Stimulated activated naive CD8-positive, alpha-beta T cell treated with anti-CD3 and anti-CD28 coated beads, Interleukin-15, amount 100 ng/mL, for 72 hours (primary cell): ENCODE data around the gene NAGS.
"Not testable (repeated sequence)": the region's sequence is repeated elsewhere in the genome, so short reads cannot be mapped to it uniquely, and the experiment has no call there.

Experiments used
- ATAC-seq: fragments of 150-1000 bp; cut with Tn5 transposase; 2 replicates; pipeline ENCODE4 v1.10.0; 2021; ENCODE audit warnings: mild to moderate bottlenecking, moderate library complexity
- DNase-seq, 2 donors: peaks; one replicate each; pipeline ENCODE4 v3.0.0; 2021 to 2022
- H3K27ac Mint-ChIP-seq, 2 donors: one replicate each; pipeline ENCODE4 v1.8.0; 2022; ENCODE audit warnings: mild to moderate bottlenecking in 2 of 2, mixed read lengths in 2 of 2, moderate library complexity in 2 of 2
- H3K27me3 Mint-ChIP-seq: one replicate; pipeline ENCODE4 v1.8.0; 2022; ENCODE audit warnings: mixed read lengths
- H3K4me1 Mint-ChIP-seq: one replicate; pipeline ENCODE4 v1.8.0; 2022; ENCODE audit warnings: mild to moderate bottlenecking, mixed read lengths
- H3K4me3 Mint-ChIP-seq, 2 donors: one replicate each; pipeline ENCODE4 v1.8.0; 2022; ENCODE audit warnings: mild to moderate bottlenecking in 2 of 2, mixed read lengths in 2 of 2, moderate library complexity in 1 of 2
- H3K9me3 Mint-ChIP-seq, 2 donors: one replicate each; pipeline ENCODE4 v1.8.0; 2022; ENCODE audit warnings: mixed read lengths in 2 of 2

The NAGS gene

DNA sequence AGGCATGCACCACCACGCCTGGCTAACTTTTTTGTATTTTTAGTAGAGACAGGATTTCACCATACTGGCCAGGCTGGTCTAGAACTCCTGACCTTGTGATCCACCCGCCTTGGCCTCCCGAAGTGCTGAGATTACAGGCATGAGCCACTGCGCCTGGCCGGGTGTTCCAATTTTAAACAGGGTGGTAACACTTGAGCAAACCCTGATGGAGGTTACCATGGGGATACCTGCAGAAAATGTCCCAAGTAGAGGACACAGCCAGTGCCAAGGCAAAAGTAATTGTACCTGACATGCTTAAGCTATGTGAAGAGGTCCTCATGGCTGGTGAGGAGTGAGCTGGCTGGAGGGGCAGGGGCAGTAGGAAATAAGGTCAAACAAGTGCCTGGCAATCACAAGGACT is 7.2 kb upstream of the NAGS start:
- H3K4me1 Mint-ChIP-seq = peaks cover 13% of the 10 kb centered on the region
- H3K27ac Mint-ChIP-seq, H3K9me3 Mint-ChIP-seq, H3K4me3 Mint-ChIP-seq, H3K27me3 Mint-ChIP-seq, ATAC-seq, DNase-seq: not testable (repeated sequence)

- ATAC-seq = no peak
- no peak for DNase-seq
- Mint-ChIP-seq H3K27me3 (no peaks in the 10 kb centered on the region), H3K4me1 (peaks cover 13% of the 10 kb centered on the region), H3K27ac (peak overlapping the region; percentile 1 to 49), H3K4me3 (no peak overlapping the region), H3K9me3 (no peaks in the 10 kb centered on the region)
Observed at GRCh38 chr17:43998552-43998951, 5.9 kb upstream of the NAGS start.

- Mint-ChIP-seq H3K27ac (peak overlapping the region in 1 of 2 donors; percentile 49), H3K27me3 (peaks cover 3% of the 10 kb centered on the region), H3K4me1 (peaks cover 14% of the 10 kb centered on the region), H3K9me3 (no peaks in the 10 kb centered on the region), H3K4me3 (no peak overlapping the region)
- ATAC-seq (no peak), DNase-seq (no peak)
Observed at GRCh38 chr17:43999024-43999423, 5.4 kb upstream of the NAGS start.

GRCh38 chr17:44000141-44000860 is 4.1 kb upstream of the NAGS start:
- Mint-ChIP-seq H3K27ac (no peak overlapping the region), H3K27me3 (peaks cover 16% of the 10 kb centered on the region), H3K4me1 (peaks cover 20% of the 10 kb centered on the region), H3K9me3 (no peaks in the 10 kb centered on the region), H3K4me3 (no peak overlapping the region)
- DNase-seq (no peak), ATAC-seq (no peak)

GRCh38 chr17:44000871-44001460 is 3.5 kb upstream of the NAGS start:
- no peaks in the 10 kb centered on the region for H3K9me3 Mint-ChIP-seq
- H3K4me1 Mint-ChIP-seq = peaks cover 25% of the 10 kb centered on the region
- peak overlapping the region in 1 of 2 donors; percentile 86 for H3K27ac Mint-ChIP-seq
- DNase-seq (no peak), ATAC-seq (no peak)
- H3K27me3 Mint-ChIP-seq = peaks cover 22% of the 10 kb centered on the region
- H3K4me3 Mint-ChIP-seq = no peak overlapping the region

GRCh38 chr17:44001461-44001920 is 2.9 kb upstream of the NAGS start:
- DNase-seq (no peak), ATAC-seq (no peak)
- no peak overlapping the region for H3K4me3 Mint-ChIP-seq
- H3K9me3 Mint-ChIP-seq = no peaks in the 10 kb centered on the region
- H3K27ac Mint-ChIP-seq = no peak overlapping the region
- peaks cover 28% of the 10 kb centered on the region for H3K27me3 Mint-ChIP-seq
- peaks cover 30% of the 10 kb centered on the region for H3K4me1 Mint-ChIP-seq

- ATAC-seq (no peak), DNase-seq (no peak)
- no peak overlapping the region for H3K4me3 Mint-ChIP-seq
- H3K27ac Mint-ChIP-seq = peak overlapping the region; percentile 54 to 78
- peaks cover 38% of the 10 kb centered on the region for H3K4me1 Mint-ChIP-seq
- H3K27me3 Mint-ChIP-seq = peaks cover 30% of the 10 kb centered on the region
- H3K9me3 Mint-ChIP-seq = no peaks in the 10 kb centered on the region
Observed at GRCh38 chr17:44002141-44002848, 2.1 kb upstream of the NAGS start.

DNA sequence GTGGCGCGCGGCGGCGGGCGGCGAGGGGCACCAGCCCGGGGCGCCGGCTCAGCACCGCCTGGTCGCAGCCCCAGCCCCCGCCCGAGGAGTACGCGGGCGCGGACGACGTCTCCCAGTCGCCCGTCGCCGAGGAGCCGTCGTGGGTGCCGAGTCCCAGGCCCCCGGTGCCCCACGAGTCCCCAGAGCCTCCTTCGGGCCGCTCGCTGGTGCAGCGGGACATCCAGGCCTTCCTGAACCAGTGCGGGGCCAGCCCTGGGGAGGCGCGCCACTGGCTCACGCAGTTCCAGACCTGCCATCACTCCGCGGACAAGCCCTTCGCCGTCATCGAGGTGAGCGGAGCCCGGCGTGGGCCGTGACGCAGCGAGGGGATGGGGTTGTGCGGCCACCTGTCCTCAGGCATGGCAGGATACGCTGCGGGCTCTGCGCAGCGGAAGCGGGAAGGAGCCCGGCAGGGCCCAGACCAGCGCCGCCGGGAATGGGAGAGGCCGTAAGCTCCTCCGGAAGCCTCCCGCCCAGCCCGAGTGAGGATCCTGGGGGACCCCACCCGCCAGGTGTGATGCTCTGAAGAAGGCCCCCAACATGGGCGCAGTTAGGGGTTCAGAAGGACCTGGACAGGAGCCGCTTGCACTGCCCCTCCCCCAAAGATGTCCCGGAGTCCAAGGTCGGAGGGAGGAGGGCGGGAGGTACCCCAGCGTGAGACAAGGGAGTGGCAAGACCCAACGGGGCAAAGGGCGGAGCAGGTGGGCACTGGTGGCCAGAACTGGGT is 522 bp downstream of the NAGS start:
- Mint-ChIP-seq H3K27ac (peak overlapping the region in 1 of 2 donors; percentile 42), H3K4me3 (peak overlapping the region; percentile 67 to 75), H3K9me3 (no peaks in the 10 kb centered on the region), H3K27me3 (peaks cover 38% of the 10 kb centered on the region), H3K4me1 (peaks cover 54% of the 10 kb centered on the region)
- peak; percentile 30 to 33 for DNase-seq
- ATAC-seq = peak; percentile 2

- peak overlapping the region; percentile 70 to 72 for H3K27ac Mint-ChIP-seq
- H3K4me3 Mint-ChIP-seq = peak overlapping the region; percentile 90 to 94
- peaks cover 38% of the 10 kb centered on the region for H3K27me3 Mint-ChIP-seq
- H3K4me1 Mint-ChIP-seq = peaks cover 54% of the 10 kb centered on the region
- peak; percentile 62 for ATAC-seq
- H3K9me3 Mint-ChIP-seq = no peaks in the 10 kb centered on the region
- peak; percentile 48 to 61 for DNase-seq
Observed at GRCh38 chr17:44005527-44006271, 1.3 kb downstream of the NAGS start.

GRCh38 chr17:44006272-44006597 is 1.8 kb downstream of the NAGS start:
- DNase-seq (no peak), ATAC-seq (peak; percentile 35)
- Mint-ChIP-seq H3K27ac (peak overlapping the region; percentile 70 to 72), H3K4me3 (peak overlapping the region; percentile 90 to 94), H3K9me3 (no peaks in the 10 kb centered on the region), H3K27me3 (peaks cover 38% of the 10 kb centered on the region), H3K4me1 (peaks cover 54% of the 10 kb centered on the region)

DNA sequence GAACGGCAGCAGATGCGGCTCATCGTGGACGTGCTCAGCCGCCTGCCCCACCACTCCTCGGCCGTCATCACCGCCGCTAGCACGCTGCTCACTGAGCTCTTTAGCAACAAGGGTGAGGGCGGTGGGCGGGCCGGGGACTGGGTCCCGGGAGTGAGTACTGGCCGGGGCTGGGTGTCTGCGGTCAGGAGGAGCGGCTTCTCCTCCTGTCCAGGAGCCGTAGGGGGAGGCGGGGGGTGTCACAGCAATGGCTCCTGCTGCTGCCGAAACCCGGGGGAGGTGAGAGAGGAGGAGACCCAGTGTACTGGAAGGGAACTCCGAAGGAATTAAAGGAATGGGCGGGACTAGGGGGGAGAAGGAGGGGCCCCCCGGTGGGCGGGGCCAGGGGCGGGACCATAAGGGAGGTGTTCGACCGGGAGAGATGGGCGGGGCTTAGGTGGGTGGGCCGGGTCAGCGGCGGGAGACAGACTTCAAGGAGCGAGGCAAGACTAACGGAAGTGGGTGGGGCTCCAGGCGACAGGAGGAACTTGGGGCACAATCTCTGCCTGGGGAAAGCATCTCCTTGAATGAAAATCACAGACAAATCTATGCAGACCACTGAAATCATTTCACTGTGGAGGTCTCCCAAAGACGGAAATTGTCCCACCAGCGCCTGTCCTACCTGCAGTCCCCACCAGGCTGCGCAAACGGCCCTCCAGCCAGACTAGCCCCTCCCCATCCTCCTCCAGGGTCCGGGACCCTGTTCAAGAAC is 2.4 kb downstream of the NAGS start:
- H3K4me3 Mint-ChIP-seq = peak overlapping the region; percentile 90 to 94
- ATAC-seq = peak; percentile 83
- peak overlapping the region; percentile 70 to 76 for H3K27ac Mint-ChIP-seq
- peaks cover 38% of the 10 kb centered on the region for H3K27me3 Mint-ChIP-seq
- peaks cover 50% of the 10 kb centered on the region for H3K4me1 Mint-ChIP-seq
- DNase-seq = peak; percentile 86 to 89
- H3K9me3 Mint-ChIP-seq = no peaks in the 10 kb centered on the region

DNA sequence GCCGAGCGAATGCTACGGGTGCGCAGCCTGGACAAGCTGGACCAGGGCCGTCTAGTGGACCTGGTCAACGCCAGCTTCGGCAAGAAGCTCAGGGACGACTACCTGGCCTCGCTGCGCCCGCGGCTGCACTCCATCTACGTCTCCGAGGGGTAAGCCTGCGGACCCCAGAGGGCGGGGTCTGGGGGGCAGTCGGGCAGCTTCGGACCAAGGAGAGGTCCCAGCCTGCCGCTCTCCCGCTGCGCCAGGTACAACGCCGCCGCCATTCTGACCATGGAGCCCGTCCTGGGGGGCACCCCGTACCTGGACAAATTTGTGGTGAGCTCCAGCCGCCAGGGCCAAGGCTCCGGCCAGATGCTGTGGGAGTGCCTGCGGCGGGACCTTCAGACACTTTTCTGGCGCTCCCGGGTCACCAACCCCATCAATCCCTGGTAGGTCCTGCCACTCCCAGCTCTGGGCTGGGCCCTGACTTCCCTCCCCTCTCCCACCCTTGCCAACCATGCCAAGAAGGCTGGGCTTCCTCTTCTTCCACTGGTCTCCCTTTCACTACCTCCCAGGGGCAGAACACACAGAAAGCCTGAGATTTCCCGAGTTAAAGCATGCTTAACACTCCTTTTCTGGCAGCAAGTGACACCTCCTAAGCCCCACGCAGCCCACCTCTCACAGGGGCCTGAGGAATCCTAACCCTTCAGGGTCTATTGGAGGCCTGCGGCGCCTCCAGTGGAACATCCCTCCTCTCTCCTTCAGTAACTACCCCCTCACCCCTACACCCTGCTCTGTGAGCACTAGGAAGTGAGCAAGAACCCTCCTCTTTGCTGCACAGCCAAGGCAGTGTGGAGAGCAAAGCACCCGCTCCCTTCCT is 3.2 kb downstream of the NAGS start:
- H3K4me3 Mint-ChIP-seq = peak overlapping the region; percentile 90 to 94
- H3K9me3 Mint-ChIP-seq = no peaks in the 10 kb centered on the region
- H3K27me3 Mint-ChIP-seq = peaks cover 38% of the 10 kb centered on the region
- DNase-seq = no peak
- H3K4me1 Mint-ChIP-seq = peaks cover 47% of the 10 kb centered on the region
- peak overlapping the region; percentile 40 to 97 for H3K27ac Mint-ChIP-seq
- ATAC-seq = no peak

DNA sequence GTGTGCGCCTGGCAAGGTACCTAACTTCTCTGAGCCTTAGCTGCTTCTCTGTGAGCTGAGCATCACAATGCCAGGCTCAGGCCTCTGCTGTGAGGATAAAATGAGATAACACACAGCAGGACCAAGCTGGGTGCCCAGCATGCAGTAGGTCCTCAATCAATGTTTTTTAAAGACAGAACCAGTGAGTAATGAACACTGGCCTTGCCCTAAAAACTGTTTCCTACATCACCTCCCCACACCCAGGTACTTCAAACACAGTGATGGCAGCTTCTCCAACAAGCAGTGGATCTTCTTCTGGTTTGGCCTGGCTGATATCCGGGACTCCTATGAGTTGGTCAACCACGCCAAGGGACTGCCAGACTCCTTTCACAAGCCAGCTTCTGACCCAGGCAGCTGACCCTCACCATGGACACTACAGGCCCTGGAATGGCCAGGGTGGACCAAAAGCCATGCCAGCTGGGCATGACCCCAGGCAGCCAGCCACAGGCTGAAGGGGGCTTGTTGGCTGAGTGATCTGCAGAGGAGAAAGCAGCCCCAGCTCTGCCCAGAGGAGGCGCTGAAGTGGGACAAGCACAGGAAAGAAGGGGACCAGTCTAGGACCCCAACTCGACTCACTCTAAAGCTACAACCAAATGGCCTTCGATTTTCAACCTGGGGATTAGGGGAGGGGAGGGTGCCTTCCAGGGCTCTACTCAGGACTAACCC is 3.9 kb downstream of the NAGS start:
- no peak for DNase-seq
- H3K27ac Mint-ChIP-seq = peak overlapping the region in 1 of 2 donors; percentile 97
- no peaks in the 10 kb centered on the region for H3K9me3 Mint-ChIP-seq
- H3K4me1 Mint-ChIP-seq = peaks cover 50% of the 10 kb centered on the region
- peak overlapping the region; percentile 90 to 94 for H3K4me3 Mint-ChIP-seq
- peaks cover 38% of the 10 kb centered on the region for H3K27me3 Mint-ChIP-seq
- no peak for ATAC-seq
